Measurements from ENCODE around the gene BACE1.

Gene BACE1

GRCh38 chr11:117303646-117304315 is 12.3 kb downstream of the BACE1 start:
- no peak overlapping the region for H3K27ac ChIP-seq (ENCODE audit: low read length)
- no peaks in the 10 kb centered on the region; the same call in 1 of the 2 replicates for H3K27me3 ChIP-seq (ENCODE audit: low read depth, low read length)
- H2AFZ ChIP-seq (ENCODE audit: low read depth, low read length), result no peak overlapping the region
- no peak overlapping the region for H3K4me3 ChIP-seq (ENCODE audit: low read length)
- peaks cover 21% of the 10 kb centered on the region for H3K4me1 ChIP-seq (ENCODE audit: low read length)
- H3K36me3 ChIP-seq (replicated peaks; ENCODE audit: low read depth, low read length), result no peaks in the 10 kb centered on the region
- H3K79me2 ChIP-seq (ENCODE audit: low read length), result no peaks in the 10 kb centered on the region
- no peaks in the 10 kb centered on the region for H4K20me1 ChIP-seq (ENCODE audit: insufficient read depth, low read length)
- TF ChIP-seq, protein P1, sequence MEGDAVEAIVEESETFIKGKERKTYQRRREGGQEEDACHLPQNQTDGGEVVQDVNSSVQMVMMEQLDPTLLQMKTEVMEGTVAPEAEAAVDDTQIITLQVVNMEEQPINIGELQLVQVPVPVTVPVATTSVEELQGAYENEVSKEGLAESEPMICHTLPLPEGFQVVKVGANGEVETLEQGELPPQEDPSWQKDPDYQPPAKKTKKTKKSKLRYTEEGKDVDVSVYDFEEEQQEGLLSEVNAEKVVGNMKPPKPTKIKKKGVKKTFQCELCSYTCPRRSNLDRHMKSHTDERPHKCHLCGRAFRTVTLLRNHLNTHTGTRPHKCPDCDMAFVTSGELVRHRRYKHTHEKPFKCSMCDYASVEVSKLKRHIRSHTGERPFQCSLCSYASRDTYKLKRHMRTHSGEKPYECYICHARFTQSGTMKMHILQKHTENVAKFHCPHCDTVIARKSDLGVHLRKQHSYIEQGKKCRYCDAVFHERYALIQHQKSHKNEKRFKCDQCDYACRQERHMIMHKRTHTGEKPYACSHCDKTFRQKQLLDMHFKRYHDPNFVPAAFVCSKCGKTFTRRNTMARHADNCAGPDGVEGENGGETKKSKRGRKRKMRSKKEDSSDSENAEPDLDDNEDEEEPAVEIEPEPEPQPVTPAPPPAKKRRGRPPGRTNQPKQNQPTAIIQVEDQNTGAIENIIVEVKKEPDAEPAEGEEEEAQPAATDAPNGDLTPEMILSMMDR (IDR thresholded peaks at IDR 0.05; ENCODE audit: low read depth, low read length), result no peak
- no peak for TF ChIP-seq EZH2phosphoT487 (IDR thresholded peaks at IDR 0.05; ENCODE audit: low read depth)
- H3K4me2 ChIP-seq (ENCODE audit: low read length), result no peak overlapping the region
- H3K9me3 ChIP-seq (ENCODE audit: insufficient read depth, low read length), result no peaks in the 10 kb centered on the region
- H3K9ac ChIP-seq (ENCODE audit: low read length), result no peak overlapping the region

- no peak overlapping the region for H3K4me3 ChIP-seq (ENCODE audit: low read length)
- H3K4me2 ChIP-seq (ENCODE audit: low read length), result no peak overlapping the region
- H3K79me2 ChIP-seq (ENCODE audit: low read length), result no peaks in the 10 kb centered on the region
- no peak overlapping the region for H3K27ac ChIP-seq (ENCODE audit: low read length)
- no peaks in the 10 kb centered on the region for H3K36me3 ChIP-seq (replicated peaks; ENCODE audit: low read depth, low read length)
- H3K9ac ChIP-seq (ENCODE audit: low read length), result no peak overlapping the region
- peaks cover 21% of the 10 kb centered on the region for H3K4me1 ChIP-seq (ENCODE audit: low read length)
- no peak overlapping the region for H2AFZ ChIP-seq (ENCODE audit: low read depth, low read length)
- H4K20me1 ChIP-seq (ENCODE audit: insufficient read depth, low read length), result no peaks in the 10 kb centered on the region
- TF ChIP-seq, protein P1 (IDR thresholded peaks at IDR 0.05; ENCODE audit: low read depth, low read length), result no peak
- no peak for TF ChIP-seq EZH2phosphoT487 (IDR thresholded peaks at IDR 0.05; ENCODE audit: low read depth)
- no peaks in the 10 kb centered on the region for H3K9me3 ChIP-seq (ENCODE audit: insufficient read depth, low read length)
- no peaks in the 10 kb centered on the region; the same call in 1 of the 2 replicates for H3K27me3 ChIP-seq (ENCODE audit: low read depth, low read length)
These were observed 13.0 kb downstream of the BACE1 start for GRCh38 chr11:117303101-117303500.

GRCh38 chr11:117302228-117302627 is 13.8 kb downstream of the BACE1 start:
- Histone ChIP-seq H3K36me3 (replicated peaks; ENCODE audit: low read depth, low read length) (no peaks in the 10 kb centered on the region), H3K4me2 (ENCODE audit: low read length) (no peak overlapping the region), H3K79me2 (ENCODE audit: low read length) (no peaks in the 10 kb centered on the region), H3K9me3 (ENCODE audit: insufficient read depth, low read length) (no peaks in the 10 kb centered on the region), H3K27ac (ENCODE audit: low read length) (no peak overlapping the region), H3K9ac (ENCODE audit: low read length) (no peak overlapping the region), H4K20me1 (ENCODE audit: insufficient read depth, low read length) (no peaks in the 10 kb centered on the region), H3K4me1 (ENCODE audit: low read length) (peaks cover 21% of the 10 kb centered on the region), H2AFZ (ENCODE audit: low read depth, low read length) (no peak overlapping the region), H3K27me3 (ENCODE audit: low read depth, low read length) (no peaks in the 10 kb centered on the region; the same call in 1 of the 2 replicates), H3K4me3 (ENCODE audit: low read length) (no peak overlapping the region)
- TF ChIP-seq, protein P1 (IDR thresholded peaks at IDR 0.05; ENCODE audit: low read depth, low read length), result no peak
- TF ChIP-seq EZH2phosphoT487 (IDR thresholded peaks at IDR 0.05; ENCODE audit: low read depth), result no peak

DNA sequence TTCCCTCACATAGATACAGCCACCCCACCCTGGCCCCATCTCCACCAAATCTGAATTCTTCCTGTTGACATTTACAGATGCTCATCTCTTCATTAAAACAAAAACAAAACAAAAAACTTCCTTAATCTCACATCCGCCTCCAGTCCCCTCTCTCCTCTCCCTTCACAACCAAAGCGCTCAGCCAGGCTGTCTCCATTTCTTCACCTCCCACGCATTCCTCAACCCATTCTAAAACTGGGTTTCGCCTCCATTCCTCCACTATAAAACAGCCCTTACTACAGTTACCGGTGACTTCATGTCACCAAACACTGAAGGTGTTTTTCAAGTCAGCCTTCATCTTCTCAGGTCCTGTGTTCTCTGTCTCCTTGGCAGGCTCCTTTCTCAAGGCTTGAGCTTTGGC is 15.3 kb downstream of the BACE1 start:
- Histone ChIP-seq H4K20me1 (ENCODE audit: insufficient read depth, low read length) (no peaks in the 10 kb centered on the region), H3K4me3 (ENCODE audit: low read length) (no peak overlapping the region), H3K4me1 (ENCODE audit: low read length) (peaks cover 28% of the 10 kb centered on the region), H3K9me3 (ENCODE audit: insufficient read depth, low read length) (no peaks in the 10 kb centered on the region), H3K9ac (ENCODE audit: low read length) (no peak overlapping the region), H3K27ac (ENCODE audit: low read length) (no peak overlapping the region), H3K4me2 (ENCODE audit: low read length) (peak overlapping the region; percentile 34), H2AFZ (ENCODE audit: low read depth, low read length) (peak overlapping the region; percentile 91; the same call in 1 of the 2 replicates), H3K36me3 (replicated peaks; ENCODE audit: low read depth, low read length) (no peaks in the 10 kb centered on the region), H3K27me3 (ENCODE audit: low read depth, low read length) (no peaks in the 10 kb centered on the region; the same call in 1 of the 2 replicates), H3K79me2 (ENCODE audit: low read length) (no peaks in the 10 kb centered on the region)
- TF ChIP-seq EZH2phosphoT487 (IDR thresholded peaks at IDR 0.05; ENCODE audit: low read depth), result no peak
- TF ChIP-seq, protein P1 (IDR thresholded peaks at IDR 0.05; ENCODE audit: low read depth, low read length), result no peak
